ENCODE results near the gene SMURF1.

The SMURF1 gene

DNA sequence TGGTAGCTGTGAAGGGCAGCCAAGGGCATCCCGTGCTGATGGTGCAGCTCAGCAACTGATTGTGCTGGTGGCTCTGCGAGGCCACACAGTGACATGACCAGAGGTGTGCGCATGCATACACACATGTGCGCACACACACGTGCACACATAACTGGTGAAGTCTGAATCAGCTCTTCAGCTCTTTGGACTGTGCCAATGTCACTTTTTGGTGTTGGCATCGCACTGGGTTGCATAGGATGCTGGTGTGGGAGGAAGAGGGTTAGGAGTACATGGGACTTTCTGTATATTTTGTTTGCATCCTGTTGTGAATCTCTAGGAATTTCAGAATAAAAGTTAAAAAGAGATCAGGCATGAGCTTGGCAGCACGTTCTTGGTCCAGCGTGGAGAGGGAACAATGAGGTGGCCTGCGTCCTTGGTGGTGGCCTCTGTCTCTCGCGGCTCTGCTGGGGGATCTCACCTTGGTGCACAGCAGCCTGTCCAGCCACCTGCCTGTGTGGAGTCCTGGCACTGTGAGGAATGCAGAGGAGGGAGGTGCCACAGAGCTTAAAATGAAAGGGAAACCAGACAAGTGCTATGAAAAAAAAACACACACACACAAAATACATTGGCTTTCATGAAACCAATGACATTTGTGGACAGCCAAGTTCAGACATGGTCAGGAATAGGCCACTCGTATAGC, 141.6 kb downstream of the SMURF1 start:
- DNase-seq, result peak; percentile 10 to 15

DNA sequence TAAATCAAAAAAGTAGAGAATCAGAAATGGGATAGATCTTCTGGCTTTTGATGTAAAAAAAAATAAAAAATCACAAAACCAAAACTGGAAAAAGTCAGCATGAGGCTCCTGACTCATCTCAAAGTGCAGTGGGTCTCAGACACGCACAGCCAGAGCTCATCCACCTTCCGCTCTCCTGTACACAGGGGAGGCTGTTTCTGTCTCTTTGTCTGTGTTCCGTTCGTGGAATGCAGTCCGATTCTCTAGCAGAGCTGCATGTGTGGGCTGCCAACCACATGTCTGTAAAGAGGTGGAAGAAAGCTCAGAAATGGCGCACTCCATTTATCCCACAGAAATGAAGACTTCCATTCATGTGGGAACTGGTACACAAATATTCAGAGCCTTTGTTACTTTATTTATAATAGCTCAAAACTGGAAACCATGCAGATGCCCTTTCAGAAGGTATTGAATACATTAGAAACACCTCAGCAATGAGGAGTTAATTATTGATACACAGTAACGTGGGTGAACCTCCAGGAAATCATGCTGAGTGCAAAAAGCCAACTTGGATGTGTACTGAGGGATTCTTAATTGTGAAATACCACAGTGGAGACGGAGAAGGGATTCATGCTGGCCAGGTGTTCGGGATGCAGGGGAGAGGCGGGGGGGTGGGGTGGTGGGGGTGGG, 142.3 kb downstream of the SMURF1 start:
- DNase-seq, result peak; percentile 15 to 19

DNA sequence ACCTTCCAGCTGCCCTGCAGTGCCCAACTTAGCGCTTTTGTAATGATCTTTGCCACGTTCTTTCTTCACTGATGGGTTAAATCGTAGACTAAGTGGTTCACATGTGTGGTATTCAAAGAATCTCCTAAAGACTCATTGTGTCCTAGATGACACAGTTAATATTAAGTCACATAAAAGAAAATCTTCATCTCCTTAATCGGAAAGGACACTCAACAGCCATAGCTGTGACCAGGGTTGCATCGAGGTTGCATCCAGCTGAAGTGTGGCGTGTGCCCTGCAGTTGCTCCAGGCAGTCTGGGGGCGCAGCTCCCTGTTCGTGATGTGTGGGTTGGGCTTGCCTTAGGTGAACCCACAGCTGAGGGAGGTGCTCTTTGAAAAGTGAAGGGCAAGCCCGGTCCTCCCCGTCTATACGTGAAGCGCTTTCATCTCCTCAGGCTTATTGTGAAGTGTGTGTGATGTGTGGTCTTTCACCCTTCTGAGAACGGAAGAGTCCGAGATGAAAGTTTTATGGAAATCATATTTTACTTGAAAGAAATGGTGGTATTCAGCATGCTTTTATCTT, 142.9 kb downstream of the SMURF1 start:
- DNase-seq, result peak; percentile 33 to 41

DNA sequence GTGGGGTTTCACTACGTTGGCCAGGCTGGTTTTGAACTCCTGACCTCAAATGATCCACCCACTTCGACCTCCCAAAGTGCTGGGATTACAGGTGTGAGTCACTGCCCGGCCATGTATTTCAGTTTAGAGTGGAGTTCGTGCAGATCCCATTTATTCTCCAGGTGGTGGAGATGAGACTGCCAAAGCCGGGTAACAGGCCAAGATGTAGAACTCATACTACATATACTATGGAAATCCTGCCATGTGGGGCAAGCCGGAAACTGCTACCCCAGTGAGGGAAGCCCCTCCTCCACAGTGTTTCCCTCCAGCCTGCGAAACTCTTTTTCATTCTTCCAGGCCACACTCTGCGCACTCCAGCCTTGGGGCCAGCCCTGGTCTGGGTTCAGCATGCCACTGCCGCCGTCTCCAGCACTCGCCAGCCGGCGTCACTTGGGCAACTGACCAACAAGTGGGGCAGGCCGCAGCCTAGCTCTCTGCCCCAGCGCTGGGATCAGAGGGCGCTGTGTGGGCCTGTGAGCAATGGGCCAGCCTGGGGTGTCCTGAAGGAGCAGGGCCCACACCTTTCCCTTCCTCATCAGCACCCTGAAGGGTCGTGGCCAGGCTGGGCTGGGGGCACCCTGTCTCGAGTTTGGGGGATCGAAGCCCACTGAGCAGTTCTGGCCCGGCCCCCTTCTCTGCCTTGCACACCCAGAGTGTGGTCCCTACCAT, 143.6 kb downstream of the SMURF1 start:
- DNase-seq, result peak; percentile 9 to 16

- DNase-seq, result peak; percentile 6 to 10
Observed at GRCh38 chr7:98998821-98999725, 144.8 kb downstream of the SMURF1 start.

- no peak for DNase-seq
Observed at GRCh38 chr7:98997846-98998245, 146.1 kb downstream of the SMURF1 start.

GRCh38 chr7:98996150-98996552, 147.8 kb downstream of the SMURF1 start:
- DNase-seq, result peak; percentile 46 to 49

- DNase-seq, result no peak
Observed at GRCh38 chr7:98995523-98996149, 148.3 kb downstream of the SMURF1 start.

DNA sequence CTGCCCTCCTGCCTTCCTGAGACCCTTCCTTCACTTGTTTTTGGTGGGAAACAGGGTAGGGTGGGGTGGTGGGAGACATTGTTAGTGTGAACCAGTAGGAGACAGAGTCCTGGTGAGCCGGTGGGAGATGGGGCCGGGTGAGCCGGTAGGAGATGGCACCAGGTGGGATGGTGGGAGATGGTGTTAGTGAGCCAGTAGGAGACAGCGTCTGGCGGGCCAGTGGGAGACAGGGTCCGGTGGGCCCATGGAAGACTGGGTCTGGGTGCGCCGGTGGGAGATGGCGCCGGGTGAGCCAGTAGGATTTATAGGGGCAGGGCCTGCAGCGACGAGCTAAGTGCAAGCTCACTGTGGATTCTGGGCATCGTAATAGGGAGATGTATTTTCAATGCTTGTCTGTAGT, 148.8 kb downstream of the SMURF1 start:
- no peak for DNase-seq

DNA sequence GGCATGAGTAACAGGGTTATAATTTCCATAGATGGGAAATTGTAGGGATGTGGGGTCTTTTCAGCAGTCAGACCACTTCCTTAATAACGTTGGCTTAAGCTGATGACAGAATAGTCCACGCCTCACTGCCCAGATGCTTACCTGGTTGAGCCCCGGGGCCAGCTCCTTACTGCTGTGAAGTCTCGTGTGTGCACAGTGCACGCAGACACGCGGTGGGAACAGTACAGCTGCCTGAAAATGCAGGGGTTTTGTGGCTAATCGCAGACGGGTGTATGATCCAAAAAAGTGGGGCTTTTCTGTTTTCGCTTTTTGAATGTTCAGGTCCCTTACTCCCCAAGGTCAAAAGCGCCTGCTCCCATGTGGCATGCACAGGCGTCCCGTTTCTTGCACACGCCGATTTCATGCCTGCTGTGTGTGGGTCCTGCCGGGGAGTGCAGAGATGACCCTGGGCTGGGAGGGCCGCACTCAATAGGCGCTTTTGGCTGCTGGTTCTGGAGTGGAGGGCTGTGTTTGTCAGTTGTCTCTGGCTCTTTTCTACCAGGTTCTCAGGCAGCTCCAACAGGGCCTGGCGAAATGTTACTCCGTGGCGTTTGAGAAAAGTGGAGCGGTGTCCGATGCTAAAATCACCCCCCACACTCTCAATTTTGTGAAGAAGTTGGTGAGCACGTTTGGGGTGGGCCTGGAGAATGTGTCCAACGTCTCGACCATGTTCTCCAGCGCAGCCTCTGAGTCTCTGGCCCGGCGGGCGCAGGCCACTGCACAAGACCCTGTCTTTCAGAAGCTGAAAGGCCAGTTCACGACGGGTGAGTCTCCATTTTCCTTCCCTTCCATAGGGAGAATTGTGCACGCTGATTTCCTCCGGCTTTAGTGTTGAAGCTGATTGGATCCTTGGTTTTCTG, 149.6 kb downstream of the SMURF1 start:
- no peak for DNase-seq

- no peak for DNase-seq
Observed at GRCh38 chr7:98993024-98993897, 150.6 kb downstream of the SMURF1 start.

DNA sequence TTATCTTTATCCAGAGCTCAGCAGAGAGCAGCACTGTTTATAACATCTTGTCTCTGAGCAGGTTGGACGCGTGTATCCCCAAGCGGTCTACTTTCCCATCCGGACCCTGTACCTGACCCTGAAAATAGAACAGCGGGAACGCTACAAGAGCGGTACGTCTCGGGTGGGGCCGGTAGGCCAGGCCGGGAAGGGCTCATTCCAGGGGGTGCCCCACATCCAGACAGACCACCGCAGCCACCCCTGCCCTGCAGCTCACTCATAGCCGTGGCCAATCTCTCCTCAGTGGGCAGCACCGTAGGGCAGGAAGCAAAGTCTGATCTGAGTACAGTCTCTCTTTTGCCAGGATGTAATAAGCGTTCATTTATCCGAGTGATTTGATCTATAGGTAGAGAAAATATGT, 151.8 kb downstream of the SMURF1 start:
- no peak for DNase-seq

- no peak for DNase-seq
Observed at GRCh38 chr7:98991141-98991540, 152.8 kb downstream of the SMURF1 start.

DNA sequence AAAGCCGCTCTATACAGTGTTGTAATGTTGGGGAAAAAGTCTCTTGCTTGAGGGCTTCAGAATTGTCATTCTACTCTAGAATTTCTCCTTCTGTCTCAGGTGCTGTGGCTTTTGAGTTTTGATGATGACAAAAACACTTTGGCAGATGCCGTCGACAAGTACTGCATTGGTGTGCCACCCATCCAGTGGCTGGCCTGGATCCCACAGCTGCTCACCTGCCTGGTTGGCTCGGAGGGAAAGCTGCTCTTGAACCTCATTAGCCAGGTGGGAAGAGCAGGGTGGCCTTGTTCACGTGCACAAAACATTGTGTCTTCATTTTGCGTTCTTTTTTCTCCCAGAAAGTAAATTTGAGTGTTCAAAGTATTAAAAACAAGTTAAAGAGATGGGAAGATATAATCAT, 153.6 kb downstream of the SMURF1 start:
- DNase-seq, result no peak

DNA sequence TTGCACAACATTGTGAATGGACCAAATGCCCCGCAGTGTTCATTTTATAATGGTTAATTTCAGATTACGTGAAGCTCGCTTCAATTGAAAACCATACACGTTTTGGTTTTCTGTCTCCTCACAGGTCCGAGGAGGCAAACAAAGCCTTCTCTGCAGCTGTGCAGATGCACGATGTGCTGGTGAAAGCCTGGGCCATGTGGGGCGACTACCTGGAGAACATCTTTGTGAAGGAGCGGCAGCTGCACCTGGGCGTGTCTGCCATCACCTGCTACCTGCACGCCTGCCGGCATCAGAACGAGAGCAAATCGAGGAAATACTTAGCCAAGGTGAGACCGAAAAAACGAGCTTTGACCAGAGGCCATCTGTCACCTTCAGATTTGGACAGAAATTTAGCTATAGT, 155.3 kb downstream of the SMURF1 start:
- no peak for DNase-seq

- DNase-seq, result no peak
Observed at GRCh38 chr7:98985945-98986344, 158.0 kb downstream of the SMURF1 start.

DNA sequence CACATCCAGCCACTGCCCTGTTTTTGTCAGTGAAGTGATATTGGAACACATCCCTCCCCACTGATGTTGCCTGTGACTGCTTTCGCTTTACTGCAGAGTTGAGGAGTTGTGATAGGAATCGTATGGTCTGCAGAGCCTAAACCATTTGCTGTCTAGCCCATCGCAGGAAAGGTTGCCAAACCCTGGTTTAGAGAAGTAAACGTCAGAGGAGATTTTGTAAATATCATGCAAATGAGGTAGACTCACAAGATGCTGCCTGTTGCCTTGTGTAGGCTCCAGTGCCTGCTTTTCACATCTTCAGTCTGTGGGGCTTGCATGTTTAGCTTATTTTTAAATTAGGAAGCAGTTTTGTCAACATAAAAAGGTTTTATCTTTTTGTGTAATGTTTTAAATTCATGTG, 158.5 kb downstream of the SMURF1 start:
- DNase-seq, result no peak

DNA sequence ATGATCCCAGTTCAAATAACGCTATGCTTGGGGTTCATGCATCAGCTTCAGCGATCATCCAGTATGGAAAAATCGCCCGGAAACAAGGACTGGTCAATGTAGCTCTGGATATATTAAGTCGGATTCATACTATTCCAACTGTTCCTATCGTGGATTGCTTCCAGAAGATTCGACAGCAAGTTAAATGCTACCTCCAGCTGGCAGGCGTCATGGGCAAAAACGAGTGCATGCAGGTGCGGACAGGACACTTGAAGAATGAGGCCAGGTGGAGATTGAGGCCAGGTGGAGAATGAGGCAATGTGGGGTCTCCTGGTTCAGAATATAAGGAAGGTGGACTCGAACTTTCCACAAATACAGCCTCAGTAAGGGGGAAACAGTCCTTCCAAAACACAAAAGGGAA, 159.8 kb downstream of the SMURF1 start:
- DNase-seq, result no peak

DNA sequence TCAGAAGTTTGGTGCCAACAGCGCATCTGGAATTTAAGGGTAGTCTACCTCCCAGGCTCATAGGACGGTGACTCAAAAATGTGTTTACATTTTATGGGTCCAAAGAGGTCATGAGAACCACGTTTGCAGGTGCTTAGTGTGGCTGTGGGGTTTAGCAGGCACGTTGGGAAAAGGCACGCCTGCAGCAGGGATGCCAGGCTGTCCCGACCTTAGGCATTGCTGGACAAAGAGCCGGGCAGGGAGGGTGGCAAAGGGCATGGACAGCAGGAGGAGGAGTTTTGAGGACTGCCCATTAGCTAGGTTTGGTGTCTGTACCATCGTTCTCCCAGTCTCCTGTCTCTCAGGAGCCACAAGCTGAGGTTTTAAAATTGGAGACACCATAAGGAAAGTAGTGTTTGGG, 161.2 kb downstream of the SMURF1 start:
- no peak for DNase-seq

GRCh38 chr7:98981701-98982100, 162.2 kb downstream of the SMURF1 start:
- no peak for DNase-seq

Data from activated T-cell treated with anti-CD3 and anti-CD28 coated beads, Interleukin-2, amount 50 U/mL, for 48 hours (primary cell).